ENCODE data around the gene PSMD2.

GRCh38 chr3:184258926-184259325, 40.1 kb upstream of the PSMD2 start:
- TF ChIP-seq POLR2A (IDR thresholded peaks at IDR 0.05; ENCODE audit: low read length), result no peak
- no peak for TF ChIP-seq GATA1 (IDR thresholded peaks at IDR 0.05; ENCODE audit: low read depth, low read length)
